IMR-90 (cell line): Measurements from ENCODE around the gene UTP14A. TPM values are rescaled to one million over a fixed set of nuclear protein-coding genes. Genes with fewer than 3 reads are reported as not detected.
"Not testable (repeated sequence)": the region's sequence is repeated elsewhere in the genome, so short reads cannot be mapped to it uniquely, and the experiment has no call there.

ENCODE experiments used
- ATAC-seq: fragments of 200-7000 bp; cut with Tn5 transposase; 2 replicates; pipeline ENCODE4 v1.9.1; 2020; ENCODE audit warnings: low read depth, mild to moderate bottlenecking, moderate library complexity
- BruUV-seq: library from RNA; stranded (reverse); fragments of 400-500 nt; replicated peaks from 2 replicates; lab custom pipeline; 2021; lab: Mats Ljungman, UMichigan
- CTCF ChIA-PET: fragments of 300-600 bp; formaldehyde crosslinking; extraction: SDS; loops from one replicate; lab custom pipeline; 2021; ENCODE audit warnings: antibody characterized with exemption; lab: Yijun Ruan, JAX
- POLR2A ChIA-PET: fragments of 300-600 bp; sonication (Branson Sonifier 250); formaldehyde crosslinking; loops from one replicate; lab custom pipeline; 2022; ENCODE audit warnings: antibody characterized with exemption; ENCODE audit not compliant: unreplicated experiment; lab: Charles Lee
- DNase-seq: peaks from one replicate; pipeline ENCODE4 v3.0.0; 2013
- H2AFZ ChIP-seq: replicated peaks from 2 replicates; pipeline ENCODE3; 2013; ENCODE audit warnings: low read length, mild to moderate bottlenecking; ENCODE audit not compliant: poor library complexity
- H2AK5ac ChIP-seq: 2 replicates; pipeline ENCODE4 v1.6.1; 2013; ENCODE audit warnings: low read depth, low read length, inconsistent platforms
- H2AK9ac ChIP-seq: replicated peaks from 2 replicates; pipeline ENCODE3; 2013; ENCODE audit warnings: mild to moderate bottlenecking, low read depth, low read length, moderate library complexity; ENCODE audit not compliant: poor library complexity
- H2BK120ac ChIP-seq: 2 replicates; pipeline ENCODE4 v1.6.1; 2013; ENCODE audit warnings: low read depth, low read length, inconsistent platforms
- H2BK15ac ChIP-seq: 3 replicates; pipeline ENCODE4 v1.6.1; 2013; ENCODE audit warnings: low read depth, low read length, inconsistent platforms
- H2BK20ac ChIP-seq: 2 replicates; pipeline ENCODE4 v1.6.1; 2013; ENCODE audit warnings: low read depth, mild to moderate bottlenecking, inconsistent platforms, low read length, moderate library complexity
- H2BK5ac ChIP-seq: 2 replicates; pipeline ENCODE4 v1.6.1; 2013; ENCODE audit warnings: mild to moderate bottlenecking, low read depth, low read length, inconsistent platforms; ENCODE audit not compliant: poor library complexity, severe bottlenecking
- H3K14ac ChIP-seq: replicated peaks from 2 replicates; pipeline ENCODE4 v1.6.1; 2013; ENCODE audit warnings: low read depth, low read length, inconsistent platforms
- H3K18ac ChIP-seq: 2 replicates; pipeline ENCODE4 v1.6.1; 2013; ENCODE audit warnings: low read depth, low read length, control low read depth
- H3K23ac ChIP-seq: 2 replicates; pipeline ENCODE4 v1.6.1; 2013; ENCODE audit warnings: low read depth, low read length, inconsistent platforms
- H3K27ac ChIP-seq: 2 replicates; pipeline ENCODE4 v1.5.1; 2013; ENCODE audit warnings: mild to moderate bottlenecking, control low read depth, low read length; ENCODE audit not compliant: insufficient read depth
- H3K27me3 ChIP-seq: 2 replicates; pipeline ENCODE4 v1.6.1; 2013; ENCODE audit warnings: low read length; ENCODE audit not compliant: control insufficient read depth, insufficient read depth
- H3K36me3 ChIP-seq: 2 replicates; pipeline ENCODE4 v1.6.1; 2013; ENCODE audit warnings: low read length, mixed read lengths; ENCODE audit not compliant: control insufficient read depth, insufficient read depth
- H3K4ac ChIP-seq: 2 replicates; pipeline ENCODE4 v1.6.1; 2013; ENCODE audit warnings: low read depth, low read length, inconsistent platforms
- H3K4me1 ChIP-seq: 2 replicates; pipeline ENCODE4 v1.6.1; 2013; ENCODE audit warnings: low read length, mixed read lengths; ENCODE audit not compliant: control insufficient read depth, insufficient read depth
- H3K4me2 ChIP-seq: 2 replicates; pipeline ENCODE4 v1.6.1; 2013; ENCODE audit warnings: low read depth, mild to moderate bottlenecking, control low read depth, low read length, moderate library complexity
- H3K4me3 ChIP-seq: 2 replicates; pipeline ENCODE4 v1.5.1; 2013; ENCODE audit warnings: low read depth, mild to moderate bottlenecking, control low read depth, low read length, moderate library complexity; ENCODE audit not compliant: insufficient read depth
- H3K56ac ChIP-seq: 2 replicates; pipeline ENCODE4 v1.6.1; 2013; ENCODE audit warnings: low read length, inconsistent platforms; ENCODE audit not compliant: insufficient read depth; ENCODE audit errors: extremely low read depth
- H3K79me1 ChIP-seq, 2 experiments: 2 replicates each; pipeline ENCODE4 v1.6.1; 2013; ENCODE audit warnings: low read length in 2 of 2, inconsistent platforms in 1 of 2, low read depth in 1 of 2
- H3K9ac ChIP-seq: 2 replicates; pipeline ENCODE4 v1.6.1; 2013; ENCODE audit warnings: low read depth, low read length, control low read depth
- H3K9me1 ChIP-seq: 2 replicates; pipeline ENCODE4 v1.6.1; 2013; ENCODE audit warnings: low read length, inconsistent platforms; ENCODE audit not compliant: insufficient read depth
- H3K9me3 ChIP-seq: 2 replicates; pipeline ENCODE4 v1.6.1; 2013; ENCODE audit warnings: low read length; ENCODE audit not compliant: control insufficient read depth, insufficient read depth
- H4K20me1 ChIP-seq: 2 replicates; pipeline ENCODE4 v1.6.1; 2013; ENCODE audit warnings: low read length, inconsistent platforms; ENCODE audit not compliant: insufficient read depth
- H4K5ac ChIP-seq: 2 replicates; pipeline ENCODE4 v1.6.1; 2013; ENCODE audit warnings: mild to moderate bottlenecking, low read depth, low read length, control low read depth
- H4K8ac ChIP-seq, 2 experiments: 2 replicates each; pipeline ENCODE4 v1.6.1; 2013; ENCODE audit warnings: low read depth in 2 of 2, low read length in 2 of 2, control low read depth in 1 of 2, inconsistent platforms in 1 of 2
- H4K91ac ChIP-seq: 2 replicates; pipeline ENCODE4 v1.6.1; 2013; ENCODE audit warnings: low read depth, low read length, inconsistent platforms; ENCODE audit not compliant: insufficient read depth
- BHLHE40 ChIP-seq: fragments of 150-350 bp; IDR thresholded peaks from 2 replicates; pipeline ENCODE4 v1.6.1; 2016; ENCODE audit warnings: mild to moderate bottlenecking, low read depth, low read length
- CHD1 ChIP-seq: IDR thresholded peaks from 2 replicates; pipeline ENCODE4 v1.6.1; 2012; ENCODE audit warnings: low read depth, low read length, improper control_type of control experiment
- MAFK ChIP-seq: IDR thresholded peaks from 2 replicates; pipeline ENCODE4 v1.6.1; 2012; ENCODE audit warnings: low read depth, low read length, improper control_type of control experiment
- MAZ ChIP-seq: IDR thresholded peaks from 2 replicates; pipeline ENCODE4 v1.6.1; 2012; ENCODE audit warnings: low read depth, mild to moderate bottlenecking, low read length, improper control_type of control experiment, moderate library complexity, borderline replicate concordance
- RAD21 ChIP-seq: IDR thresholded peaks from 2 replicates; pipeline ENCODE4 v1.6.1; 2012; ENCODE audit warnings: low read length, improper control_type of control experiment
- WGBS, 2 experiments: methylation state at CpG; one replicate each; pipeline versions ENCODE4 v1.1.5 to v1.1.7; 2013; ENCODE audit warnings: missing lambda C conversion rate in 2 of 2; ENCODE audit not compliant: insufficient read length in 1 of 2; ENCODE audit errors: extremely low coverage in 2 of 2; 5-methylcytosine and 5-hydroxymethylcytosine counted together
- dilution Hi-C: fragments of 300-500 bp; cut with HindIII; formaldehyde crosslinking; loops from one replicate; pipeline ENCODE4 v1.14.3; 2018; ENCODE audit warnings: low sequenced_read_pairs; ENCODE audit not compliant: unreplicated experiment
- in situ Hi-C: fragments of 300-500 bp; cut with MboI; formaldehyde crosslinking; loops from 3 replicates; pipeline ENCODE4 v1.14.3; 2019; ENCODE audit warnings: low sequenced_read_pairs, inconsistent platforms, mixed read lengths
- intact Hi-C: fragments of 100-400 bp; cut with micrococcal nuclease; formaldehyde crosslinking; loops from 2 replicates; pipeline ENCODE4 v1.10.0; 2022
- polyA plus RNA-seq, 3 experiments: library from polyadenylated mRNA; depleted of rRNA; stranded (reverse); fragments of >200 nt; gene quantifications; 2 replicates each; pipeline ENCODE4 v1.2.3, GENCODE V29; 2012; ENCODE audit warnings: low replicate concordance in 1 of 3
- total RNA-seq: library from RNA; depleted of rRNA; stranded (reverse); fragments of >200 nt; gene quantifications from 2 replicates; pipeline ENCODE4 v1.2.3, GENCODE V29; 2012
- TF ChIP-seq, protein P1 (sequence below): conservative IDR thresholded peaks from 2 replicates; pipeline ENCODE4 v1.5.1; 2012; ENCODE audit warnings: mild to moderate bottlenecking, low read depth, low read length, improper control_type of control experiment

The UTP14A gene
- total and polyA plus RNA-seq, 2 of the 4 experiments (the other 2 are of a cell fraction): 13.8 to 15.2 TPM

DNA sequence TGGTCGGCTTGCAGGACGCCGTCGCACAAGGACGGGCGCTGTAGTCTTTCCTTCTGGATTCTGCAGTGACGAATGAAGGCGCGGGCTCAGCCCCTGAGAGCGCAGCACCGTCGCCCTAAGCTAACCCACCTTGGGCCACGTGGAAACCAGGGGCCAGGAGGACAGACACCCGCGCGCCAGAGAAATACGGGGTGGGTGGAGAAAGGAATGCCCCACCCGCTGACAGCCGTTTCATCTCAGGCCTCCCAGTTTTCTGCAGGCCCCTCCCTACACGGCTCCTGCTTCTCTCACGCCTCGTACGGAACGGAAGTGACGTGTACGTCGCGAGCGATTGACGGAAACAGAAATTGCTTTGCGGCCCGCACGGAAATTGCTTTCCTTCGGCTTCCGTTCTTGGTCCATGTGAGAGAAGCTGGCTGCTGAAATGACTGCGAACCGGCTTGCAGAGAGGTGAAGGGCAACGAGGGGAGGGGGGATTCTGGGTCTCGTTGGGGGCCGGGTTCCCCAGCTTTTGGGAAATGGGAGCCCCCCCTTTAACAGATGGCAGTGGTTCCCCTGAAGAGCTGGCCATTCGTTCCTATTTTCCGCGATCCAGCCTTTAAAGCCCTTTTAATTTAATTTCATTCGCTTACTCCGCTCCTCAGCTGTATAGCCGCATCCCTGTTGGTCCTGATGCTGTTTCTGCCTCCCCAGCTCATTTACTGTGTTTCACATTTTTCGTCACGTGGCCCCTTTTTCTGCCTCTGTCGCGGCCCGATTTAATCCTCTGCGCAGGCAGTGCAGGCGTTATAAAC is at the start of gene UTP14A (continued):
- no peak for TF ChIP-seq CHD1
- TF ChIP-seq, protein P1, sequence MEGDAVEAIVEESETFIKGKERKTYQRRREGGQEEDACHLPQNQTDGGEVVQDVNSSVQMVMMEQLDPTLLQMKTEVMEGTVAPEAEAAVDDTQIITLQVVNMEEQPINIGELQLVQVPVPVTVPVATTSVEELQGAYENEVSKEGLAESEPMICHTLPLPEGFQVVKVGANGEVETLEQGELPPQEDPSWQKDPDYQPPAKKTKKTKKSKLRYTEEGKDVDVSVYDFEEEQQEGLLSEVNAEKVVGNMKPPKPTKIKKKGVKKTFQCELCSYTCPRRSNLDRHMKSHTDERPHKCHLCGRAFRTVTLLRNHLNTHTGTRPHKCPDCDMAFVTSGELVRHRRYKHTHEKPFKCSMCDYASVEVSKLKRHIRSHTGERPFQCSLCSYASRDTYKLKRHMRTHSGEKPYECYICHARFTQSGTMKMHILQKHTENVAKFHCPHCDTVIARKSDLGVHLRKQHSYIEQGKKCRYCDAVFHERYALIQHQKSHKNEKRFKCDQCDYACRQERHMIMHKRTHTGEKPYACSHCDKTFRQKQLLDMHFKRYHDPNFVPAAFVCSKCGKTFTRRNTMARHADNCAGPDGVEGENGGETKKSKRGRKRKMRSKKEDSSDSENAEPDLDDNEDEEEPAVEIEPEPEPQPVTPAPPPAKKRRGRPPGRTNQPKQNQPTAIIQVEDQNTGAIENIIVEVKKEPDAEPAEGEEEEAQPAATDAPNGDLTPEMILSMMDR: no peak
- no peak for TF ChIP-seq RAD21
- no peak for TF ChIP-seq MAFK
- peak; percentile 37; the same call in 1 of the 2 replicates for TF ChIP-seq MAZ
- no peak for TF ChIP-seq BHLHE40

GRCh38 chrX:129859134-129859533 is 46.8 kb upstream of the UTP14A start:
- H3K36me3 ChIP-seq, H4K5ac ChIP-seq, H3K4ac ChIP-seq, POLR2A ChIA-PET, H3K27me3 ChIP-seq, in situ Hi-C loops, H2BK120ac ChIP-seq, H3K18ac ChIP-seq, H4K91ac ChIP-seq, H4K20me1 ChIP-seq, ATAC-seq, H3K27ac ChIP-seq, DNase-seq, H3K79me1 ChIP-seq, H2BK20ac ChIP-seq, H3K9me1 ChIP-seq, H2AK9ac ChIP-seq, H3K4me3 ChIP-seq, H3K9me3 ChIP-seq, CTCF ChIA-PET, dilution Hi-C loops, H3K4me1 ChIP-seq, H3K56ac ChIP-seq, H2BK5ac ChIP-seq, H2AFZ ChIP-seq, H3K4me2 ChIP-seq, H3K14ac ChIP-seq, H3K23ac ChIP-seq, H4K8ac ChIP-seq, H3K9ac ChIP-seq, H2AK5ac ChIP-seq, H2BK15ac ChIP-seq, intact Hi-C loops, BruUV-seq: not testable (repeated sequence)
- 17% methylated on average over 1 of the region's 6 CpGs; no CpG with 5 or more reads in 1 of the 2 experiments for WGBS, 2 experiments
